GM21619 (cell line): ENCODE measurements around the gene OR51V1.
"Not testable (repeated sequence)": the region's sequence is repeated elsewhere in the genome, so short reads cannot be mapped to it uniquely, and the experiment has no call there.

Source experiments
- ATAC-seq: cut with Tn5 transposase; IDR thresholded peaks from one replicate; pipeline ENCODE4 v1.9.1; 2021; ENCODE audit not compliant: unreplicated experiment

The OR51V1 gene

GRCh38 chr11:5174934-5175333, 25.5 kb downstream of the OR51V1 start:
- no peak for ATAC-seq

DNA sequence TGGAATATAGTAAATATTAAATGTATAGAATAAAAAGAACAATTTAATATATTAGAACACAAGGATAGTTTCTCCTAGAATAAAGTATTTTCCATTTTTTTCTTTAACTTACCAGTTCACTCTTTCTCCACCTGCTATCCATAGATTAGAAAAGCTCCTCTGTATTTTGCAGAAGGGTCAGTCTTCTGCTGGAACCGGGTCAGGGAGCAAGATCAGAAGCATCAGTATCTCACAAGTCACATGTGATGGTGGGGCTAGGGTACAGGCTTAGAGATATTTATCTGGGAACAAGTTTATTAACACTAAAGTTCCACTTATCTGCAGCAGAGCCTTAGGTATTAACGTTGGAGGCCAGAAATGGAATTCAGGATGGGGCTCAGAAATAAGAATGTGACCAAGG, 28.6 kb downstream of the OR51V1 start:
- ATAC-seq: no peak

DNA sequence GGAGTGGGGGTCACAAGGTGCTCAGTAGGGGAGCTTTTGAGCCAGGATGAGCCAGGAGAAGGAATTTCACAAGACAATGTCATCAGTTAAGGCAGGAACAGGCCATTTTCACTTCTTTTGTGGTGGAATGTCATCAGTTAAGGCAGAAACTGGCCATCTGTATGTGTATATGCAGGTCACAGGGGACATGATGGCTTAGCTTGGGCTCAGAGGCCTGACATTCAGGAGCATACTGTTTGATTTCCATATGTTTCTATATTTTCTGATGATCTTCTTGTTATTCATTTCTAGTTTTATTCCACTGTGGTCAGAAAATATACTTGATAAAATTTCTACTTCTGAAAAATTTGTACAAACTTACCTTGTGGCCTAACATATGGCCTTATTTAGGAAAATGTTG, 34.6 kb downstream of the OR51V1 start:
- not testable (repeated sequence) for ATAC-seq

- ATAC-seq: not testable (repeated sequence)
Measured at GRCh38 chr11:5164807-5165206, 35.7 kb downstream of the OR51V1 start.

DNA sequence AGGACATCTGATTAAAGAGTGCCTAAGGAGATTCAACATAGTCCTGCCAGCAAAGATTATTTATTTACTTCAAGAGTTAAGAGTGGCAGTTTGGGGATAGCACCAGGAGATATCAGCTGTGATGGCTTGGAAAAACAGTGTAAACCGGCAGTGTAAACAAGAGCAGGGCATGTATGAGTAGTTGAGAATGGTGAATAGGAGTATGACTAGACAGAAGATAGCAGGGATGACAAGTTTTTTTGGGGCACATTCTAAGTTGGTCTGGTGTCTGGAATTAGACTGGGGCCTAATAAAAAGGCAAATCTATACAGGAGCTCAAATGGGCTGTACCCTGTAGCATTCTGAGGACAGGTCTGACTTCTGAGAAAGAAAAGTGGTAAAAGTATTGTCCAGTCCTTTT, 39.4 kb downstream of the OR51V1 start:
- ATAC-seq: not testable (repeated sequence)

GRCh38 chr11:5160217-5160616, 40.3 kb downstream of the OR51V1 start:
- ATAC-seq: not testable (repeated sequence)

DNA sequence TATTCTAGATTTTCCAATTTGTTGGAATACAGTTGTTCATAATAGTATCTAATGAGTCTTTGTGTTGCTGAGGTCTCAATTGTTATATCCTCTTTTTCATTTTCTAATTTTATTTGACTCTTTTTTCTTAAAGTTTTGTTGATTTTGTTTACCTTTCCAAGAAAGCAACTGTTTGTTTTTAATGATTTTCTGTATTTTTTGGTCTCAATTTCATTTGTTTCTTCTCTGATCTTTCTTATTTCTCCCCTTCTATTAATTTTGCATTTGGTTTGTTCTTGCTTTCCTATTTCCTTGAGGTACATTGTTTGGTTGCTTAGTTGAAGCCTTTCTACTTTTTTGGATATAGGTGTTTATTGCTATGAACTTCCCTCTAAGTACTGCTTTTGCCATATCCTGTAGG, 40.7 kb downstream of the OR51V1 start:
- no peak for ATAC-seq

- no peak for ATAC-seq
Measured at GRCh38 chr11:5154657-5155056, 45.8 kb downstream of the OR51V1 start, which contains the start of gene OR52A1. OR52A1 (minus strand) TSS chr11:5154757; CDS start chr11:5152369, 2,388 bp downstream.

- ATAC-seq: no peak
Measured at GRCh38 chr11:5153574-5154431, 46.7 kb downstream of the OR51V1 start.

- no peak for ATAC-seq
Measured at GRCh38 chr11:5151713-5152153, 48.7 kb downstream of the OR51V1 start.
